Stimulated activated effector memory CD8-positive, alpha-beta T cell treated with anti-CD3 and anti-CD28 coated beads, Interleukin-12 subunit alpha, Interleukin-12 subunit beta, amount 100 ng/mL, for 72 hours (primary cell): ENCODE data around the gene SPDYE16.
"Not testable (repeated sequence)": the region's sequence is repeated elsewhere in the genome, so short reads cannot be mapped to it uniquely, and the experiment has no call there.

Source experiments
- ATAC-seq: fragments of 150-1000 bp; cut with Tn5 transposase; 2 replicates; pipeline ENCODE4 v1.10.0; 2021
- DNase-seq, 2 donors: peaks; one replicate each; pipeline ENCODE4 v3.0.0; 2021 to 2022; ENCODE audit warnings: low spot score in 2 of 2
- H3K27ac Mint-ChIP-seq: one replicate; pipeline ENCODE4 v1.8.0; 2022; ENCODE audit warnings: mild to moderate bottlenecking, mixed read lengths
- H3K36me3 Mint-ChIP-seq: one replicate; pipeline ENCODE4 v1.8.0; 2022; ENCODE audit warnings: mild to moderate bottlenecking, mixed read lengths
- H3K4me1 Mint-ChIP-seq: one replicate; pipeline ENCODE4 v1.8.0; 2022; ENCODE audit warnings: mixed read lengths
- H3K4me3 Mint-ChIP-seq: one replicate; pipeline ENCODE4 v1.8.0; 2022; ENCODE audit warnings: mild to moderate bottlenecking, mixed read lengths
- H3K9me3 Mint-ChIP-seq: one replicate; pipeline ENCODE4 v1.8.0; 2022; ENCODE audit warnings: mixed read lengths

Gene SPDYE16

GRCh38 chr7:76499924-76500241 is 43.2 kb downstream of the SPDYE16 start:
- not testable (repeated sequence) for H3K27ac Mint-ChIP-seq, DNase-seq, H3K36me3 Mint-ChIP-seq, H3K9me3 Mint-ChIP-seq, H3K4me1 Mint-ChIP-seq, H3K4me3 Mint-ChIP-seq
- ATAC-seq: peak; percentile 54

- not testable (repeated sequence) for H3K4me3 Mint-ChIP-seq, H3K36me3 Mint-ChIP-seq, H3K9me3 Mint-ChIP-seq, H3K4me1 Mint-ChIP-seq, H3K27ac Mint-ChIP-seq
- DNase-seq: peak in 1 of 2 donors; percentile 44
- peak; percentile 2 for ATAC-seq
Measured at GRCh38 chr7:76499201-76499923, 43.7 kb downstream of the SPDYE16 start.

- ATAC-seq, H3K4me3 Mint-ChIP-seq, H3K9me3 Mint-ChIP-seq, DNase-seq, H3K4me1 Mint-ChIP-seq, H3K27ac Mint-ChIP-seq, H3K36me3 Mint-ChIP-seq: not testable (repeated sequence)
Measured at GRCh38 chr7:76498583-76499200, 44.4 kb downstream of the SPDYE16 start.

- DNase-seq, H3K9me3 Mint-ChIP-seq, H3K4me1 Mint-ChIP-seq, H3K27ac Mint-ChIP-seq, ATAC-seq, H3K4me3 Mint-ChIP-seq, H3K36me3 Mint-ChIP-seq: not testable (repeated sequence)
Measured at GRCh38 chr7:76497918-76498582, 45.0 kb downstream of the SPDYE16 start.

GRCh38 chr7:76495717-76496116 is 47.4 kb downstream of the SPDYE16 start:
- not testable (repeated sequence) for H3K4me3 Mint-ChIP-seq, H3K9me3 Mint-ChIP-seq, H3K27ac Mint-ChIP-seq, H3K36me3 Mint-ChIP-seq, H3K4me1 Mint-ChIP-seq, ATAC-seq
- peak in 1 of 2 donors; percentile 18 for DNase-seq

- not testable (repeated sequence) for H3K9me3 Mint-ChIP-seq, H3K27ac Mint-ChIP-seq, H3K36me3 Mint-ChIP-seq, H3K4me3 Mint-ChIP-seq, DNase-seq, ATAC-seq, H3K4me1 Mint-ChIP-seq
Measured at GRCh38 chr7:76492139-76492538, 51.0 kb downstream of the SPDYE16 start.

GRCh38 chr7:76487969-76488368 is 55.1 kb downstream of the SPDYE16 start:
- not testable (repeated sequence) for H3K4me1 Mint-ChIP-seq, H3K4me3 Mint-ChIP-seq, H3K36me3 Mint-ChIP-seq, ATAC-seq, H3K9me3 Mint-ChIP-seq, DNase-seq, H3K27ac Mint-ChIP-seq

GRCh38 chr7:76486618-76487017 is 56.5 kb downstream of the SPDYE16 start:
- peaks cover 21% of the 10 kb centered on the region for H3K36me3 Mint-ChIP-seq
- not testable (repeated sequence) for H3K4me3 Mint-ChIP-seq, H3K4me1 Mint-ChIP-seq, H3K9me3 Mint-ChIP-seq, H3K27ac Mint-ChIP-seq
- peak in 1 of 2 donors; percentile 48 for DNase-seq
- peak; percentile 99 for ATAC-seq

- H3K4me1 Mint-ChIP-seq, H3K9me3 Mint-ChIP-seq, H3K27ac Mint-ChIP-seq, H3K4me3 Mint-ChIP-seq: not testable (repeated sequence)
- ATAC-seq (peak; percentile 12), DNase-seq (peak in 1 of 2 donors; percentile 45)
- H3K36me3 Mint-ChIP-seq: peaks cover 26% of the 10 kb centered on the region
Measured at GRCh38 chr7:76485822-76486610, 57.1 kb downstream of the SPDYE16 start.

- peak in 1 of 2 donors; percentile 40 for DNase-seq
Measured at GRCh38 chr7:76484456-76484855, 58.6 kb downstream of the SPDYE16 start.

GRCh38 chr7:76483081-76483480 is 60.0 kb downstream of the SPDYE16 start:
- not testable (repeated sequence) for DNase-seq, H3K4me3 Mint-ChIP-seq, ATAC-seq, H3K4me1 Mint-ChIP-seq, H3K9me3 Mint-ChIP-seq
- Mint-ChIP-seq H3K36me3 (peaks cover 35% of the 10 kb centered on the region), H3K27ac (peak overlapping the region; percentile 50)

More at GRCh38 chr7:76484456-76484855, 58.6 kb downstream of the SPDYE16 start:
- H3K4me1 Mint-ChIP-seq, H3K27ac Mint-ChIP-seq, H3K4me3 Mint-ChIP-seq, H3K9me3 Mint-ChIP-seq, ATAC-seq: not testable (repeated sequence)
- H3K36me3 Mint-ChIP-seq: peaks cover 35% of the 10 kb centered on the region

GRCh38 chr7:76482660-76483059 is 60.4 kb downstream of the SPDYE16 start:
- H3K4me1 Mint-ChIP-seq, H3K4me3 Mint-ChIP-seq, ATAC-seq, H3K27ac Mint-ChIP-seq, H3K9me3 Mint-ChIP-seq, DNase-seq: not testable (repeated sequence)
- peaks cover 35% of the 10 kb centered on the region for H3K36me3 Mint-ChIP-seq
